Esophagus squamous epithelium (tissue), 4 donors: ENCODE data around the gene DNAL4.

ENCODE experiments used
- CTCF ChIP-seq, 6 experiments: fragments of 450-650 bp in 4 of 6; fragments of 200-600 bp in 2 of 6; sonication (generic) in 2 of 6; IDR thresholded peaks; one replicate each; pipeline ENCODE4 v1.5.1; 2016 to 2019; ENCODE audit warnings: antibody characterized with exemption in 6 of 6, mild to moderate bottlenecking in 4 of 6, moderate library complexity in 4 of 6
- POLR2A ChIP-seq, 4 donors: fragments of 450-650 bp; IDR thresholded peaks; one replicate each; pipeline ENCODE4 v1.6.1; 2017; ENCODE audit warnings: antibody characterized with exemption in 4 of 4, mild to moderate bottlenecking in 4 of 4, moderate library complexity in 3 of 4

- no peak for TF ChIP-seq CTCF (IDR thresholded peaks at IDR 0.05)
- TF ChIP-seq POLR2A (IDR thresholded peaks at IDR 0.05): no peak
These were observed 53.2 kb downstream of the DNAL4 start for GRCh38 chr22:38740754-38741153.
